Measurements from ENCODE around the gene ABLIM2. TPM values are rescaled to one million over a fixed set of nuclear protein-coding genes. Genes with fewer than 3 reads are reported as not detected.

The ABLIM2 gene
- total RNA-seq, 1 experiment from 2014 or later: 1.0 TPM

DNA sequence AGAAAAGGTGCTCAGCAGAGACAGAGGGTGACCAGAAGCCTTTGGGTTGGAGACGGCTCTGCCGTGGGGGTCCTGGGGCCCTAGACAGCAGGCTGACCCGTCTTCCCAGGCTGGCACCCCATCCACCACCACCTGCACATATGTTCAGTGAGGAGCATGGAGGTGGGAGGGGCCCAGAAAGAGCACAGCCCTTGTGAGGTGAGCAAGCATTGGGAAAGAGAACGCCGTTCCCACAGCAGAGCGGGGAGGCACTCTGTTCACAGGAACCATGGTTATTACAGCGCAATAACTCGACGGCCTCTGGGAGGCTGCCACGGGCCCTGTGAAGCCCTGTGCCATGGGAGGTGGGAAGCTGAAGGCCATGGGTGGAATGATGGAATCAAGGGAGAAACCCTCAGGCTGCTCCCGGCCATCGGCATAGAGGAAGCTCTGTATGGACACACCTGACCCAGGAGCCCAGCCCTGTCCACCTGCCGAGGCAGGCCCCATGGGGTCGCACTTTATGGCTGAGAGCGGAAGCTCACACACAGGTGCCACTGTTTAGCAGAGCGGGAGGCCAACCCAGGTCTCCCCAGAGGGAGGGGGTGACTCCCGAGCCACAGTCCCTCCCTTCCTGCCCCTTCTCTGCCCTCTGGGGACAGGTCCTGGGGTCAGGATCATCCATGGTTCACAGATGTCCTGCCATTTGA, 125.4 kb downstream of the ABLIM2 start:
- H3K9ac ChIP-seq (ENCODE audit: extremely low read depth, insufficient read length, low read length): no peak overlapping the region
- H2BK12ac ChIP-seq (ENCODE audit: insufficient read length, low read depth, low read length): no peak overlapping the region
- H3K14ac ChIP-seq (ENCODE audit: insufficient read depth, low read length): no peak overlapping the region
- H4K20me1 ChIP-seq (ENCODE audit: control insufficient read depth, insufficient read depth, insufficient read length): no peaks in the 10 kb centered on the region
- Mint-ChIP-seq H3K27ac (no peak overlapping the region), H3K4me3 (no peak overlapping the region), H3K9me3 (no peaks in the 10 kb centered on the region; a peak in 1 of 5 replicates), H3K4me1 (0 out of 4 replicates have a peak, but pooled peaks cover 0 to 3% of the 10 kb centered on the region in 2 experiments), H3K27me3 (ENCODE audit: low read depth) (no peaks in the 10 kb centered on the region), H3K36me3 (ENCODE audit: insufficient read depth in 1 of 3, low read depth in 3 of 3) (no peaks in the 10 kb centered on the region; a peak in 1 of 7 replicates)
- no peak overlapping the region for H4K8ac ChIP-seq (replicated peaks; ENCODE audit: insufficient read length, low read depth, low read length)
- no peak overlapping the region for H3K23ac ChIP-seq (ENCODE audit: insufficient read length, low read depth, low read length)
- no peak overlapping the region for H3T11ph ChIP-seq (ENCODE audit: low read length)
- no peak overlapping the region for H2AFZ ChIP-seq (ENCODE audit: low read length)
- no peak overlapping the region for H4K5ac ChIP-seq (ENCODE audit: insufficient read length, low read depth, low read length)
- no peak for DNase-seq
- no peaks in the 10 kb centered on the region for H3K79me1 ChIP-seq (ENCODE audit: insufficient read depth, low read depth, low read length, poor library complexity, severe bottlenecking)
- no CpG with 5 or more reads among the region's 17 CpGs for WGBS (ENCODE audit: extremely low coverage, insufficient read length, low lambda C conversion rate)
- H3K23me2 ChIP-seq (ENCODE audit: insufficient read length, low read depth, low read length, poor library complexity, severe bottlenecking): peaks cover 3% of the 10 kb centered on the region
- TF ChIP-seq, protein P1, sequence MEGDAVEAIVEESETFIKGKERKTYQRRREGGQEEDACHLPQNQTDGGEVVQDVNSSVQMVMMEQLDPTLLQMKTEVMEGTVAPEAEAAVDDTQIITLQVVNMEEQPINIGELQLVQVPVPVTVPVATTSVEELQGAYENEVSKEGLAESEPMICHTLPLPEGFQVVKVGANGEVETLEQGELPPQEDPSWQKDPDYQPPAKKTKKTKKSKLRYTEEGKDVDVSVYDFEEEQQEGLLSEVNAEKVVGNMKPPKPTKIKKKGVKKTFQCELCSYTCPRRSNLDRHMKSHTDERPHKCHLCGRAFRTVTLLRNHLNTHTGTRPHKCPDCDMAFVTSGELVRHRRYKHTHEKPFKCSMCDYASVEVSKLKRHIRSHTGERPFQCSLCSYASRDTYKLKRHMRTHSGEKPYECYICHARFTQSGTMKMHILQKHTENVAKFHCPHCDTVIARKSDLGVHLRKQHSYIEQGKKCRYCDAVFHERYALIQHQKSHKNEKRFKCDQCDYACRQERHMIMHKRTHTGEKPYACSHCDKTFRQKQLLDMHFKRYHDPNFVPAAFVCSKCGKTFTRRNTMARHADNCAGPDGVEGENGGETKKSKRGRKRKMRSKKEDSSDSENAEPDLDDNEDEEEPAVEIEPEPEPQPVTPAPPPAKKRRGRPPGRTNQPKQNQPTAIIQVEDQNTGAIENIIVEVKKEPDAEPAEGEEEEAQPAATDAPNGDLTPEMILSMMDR (conservative IDR thresholded peaks at IDR 0.05): no peak
- H2AK5ac ChIP-seq (ENCODE audit: insufficient read length, low read length): no peak overlapping the region
- H3K18ac ChIP-seq (ENCODE audit: insufficient read length, low read depth, low read length): no peak overlapping the region
- no peak overlapping the region for H2BK5ac ChIP-seq (ENCODE audit: insufficient read length, low read length)
- H3K79me2 ChIP-seq (ENCODE audit: insufficient read depth, low read length): no peaks in the 10 kb centered on the region
- H2BK15ac ChIP-seq (ENCODE audit: low read depth, low read length): no peak overlapping the region
- no peaks in the 10 kb centered on the region for H3K9me3 ChIP-seq (ENCODE audit: control insufficient read depth, low read depth, low read length)
- no peak overlapping the region for H3K27ac ChIP-seq (ENCODE audit: insufficient read length, low read depth, low read length)
- no peak overlapping the region for H2BK20ac ChIP-seq (ENCODE audit: low read depth, low read length, poor library complexity, severe bottlenecking)
- no peak overlapping the region for H3K4me2 ChIP-seq (ENCODE audit: insufficient read depth, insufficient read length, low read length)
- H3K4ac ChIP-seq (ENCODE audit: low read depth, low read length): no peak overlapping the region
- H3K56ac ChIP-seq (ENCODE audit: insufficient read length, low read depth, low read length): no peak overlapping the region
- H2BK120ac ChIP-seq (ENCODE audit: low read depth, low read length, poor library complexity, severe bottlenecking): no peak overlapping the region
- no peak overlapping the region for H4K91ac ChIP-seq (ENCODE audit: insufficient read length, low read depth, low read length)
- H3K4me1 ChIP-seq (ENCODE audit: insufficient read depth, low read length): no peaks in the 10 kb centered on the region
- no peaks in the 10 kb centered on the region for H3K27me3 ChIP-seq (ENCODE audit: insufficient read depth, low read length)
